ENCODE data around the gene LGR6. TPM values are rescaled to one million over a fixed set of nuclear protein-coding genes. Genes with fewer than 3 reads are reported as not detected.

LGR6 gene
- total RNA-seq, 1 donor from 2014 or later: not detected

DNA sequence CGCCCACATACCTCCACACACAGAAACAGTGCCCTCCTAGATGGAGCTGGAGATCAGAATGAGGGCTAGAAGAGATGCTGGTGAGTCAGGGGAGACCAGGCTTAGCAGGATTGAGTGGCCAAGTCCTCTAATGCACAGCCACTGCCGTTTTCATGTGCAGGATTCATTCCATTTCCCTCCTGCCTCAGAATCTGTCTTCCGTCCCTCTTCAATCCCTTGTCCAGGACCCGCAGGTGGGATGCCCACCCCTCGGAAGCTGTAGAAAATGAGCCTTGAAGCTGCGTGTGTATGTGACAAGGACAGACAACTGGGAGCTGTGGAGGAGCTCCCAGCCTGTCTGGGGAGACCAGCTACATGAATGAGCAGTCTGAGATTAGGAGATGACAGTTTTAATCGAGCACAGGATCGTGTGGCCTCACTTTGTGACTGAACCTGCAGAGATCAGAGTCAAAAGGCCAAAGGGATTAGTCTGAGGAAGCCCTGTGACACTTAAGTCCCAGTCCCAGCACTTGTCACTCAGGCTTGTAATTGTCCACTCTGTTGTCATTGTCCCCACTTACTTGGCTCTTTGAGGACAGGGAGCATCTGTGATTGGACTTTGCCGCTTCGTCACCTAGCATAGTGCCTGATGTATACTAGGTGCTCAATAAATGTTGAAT is 22.0 kb downstream of the LGR6 start:
- no peak for DNase-seq (ENCODE audit: extremely low read depth, low read depth, low spot score)

DNA sequence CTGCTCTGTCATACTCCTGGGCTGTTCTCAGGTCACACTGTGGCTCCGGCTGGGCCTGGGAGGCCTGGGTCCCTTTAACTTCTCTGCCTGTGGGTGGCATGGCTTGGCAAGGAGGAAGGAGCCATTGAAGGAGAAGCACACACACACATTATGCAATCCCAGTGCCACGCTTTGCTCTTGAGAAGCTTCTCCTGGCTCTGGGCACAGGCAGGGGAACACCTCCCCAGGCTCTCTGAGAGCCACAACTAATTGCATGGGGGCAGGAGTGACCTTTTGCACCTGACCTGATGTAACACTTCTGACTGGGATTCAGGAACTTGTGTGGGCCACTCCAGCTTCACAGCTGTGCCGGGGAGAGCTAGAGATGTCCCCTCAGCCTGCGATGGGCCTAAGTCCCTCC is 23.1 kb downstream of the LGR6 start:
- DNase-seq (ENCODE audit: extremely low read depth, low read depth, low spot score): no peak

DNA sequence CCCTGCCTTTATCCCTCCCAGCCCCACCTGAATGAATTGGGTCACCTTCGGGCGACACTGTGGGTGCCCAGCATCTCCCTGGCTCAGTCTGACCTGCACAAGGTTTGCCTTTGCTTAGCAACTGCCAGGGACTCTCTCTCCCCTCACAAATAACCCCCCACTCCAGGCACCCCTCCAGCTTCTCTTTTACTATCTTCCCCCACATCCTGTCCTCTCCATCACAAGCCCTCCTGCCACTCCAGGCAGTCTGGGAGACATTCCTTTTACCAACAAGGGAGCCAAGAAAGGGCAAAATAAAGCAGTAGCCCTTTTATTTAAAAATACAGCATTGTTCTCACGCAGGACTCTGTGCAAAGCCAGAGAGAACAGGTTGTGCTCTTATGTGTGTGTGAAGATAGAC is 23.9 kb downstream of the LGR6 start:
- DNase-seq (ENCODE audit: extremely low read depth, low read depth, low spot score): no peak

DNA sequence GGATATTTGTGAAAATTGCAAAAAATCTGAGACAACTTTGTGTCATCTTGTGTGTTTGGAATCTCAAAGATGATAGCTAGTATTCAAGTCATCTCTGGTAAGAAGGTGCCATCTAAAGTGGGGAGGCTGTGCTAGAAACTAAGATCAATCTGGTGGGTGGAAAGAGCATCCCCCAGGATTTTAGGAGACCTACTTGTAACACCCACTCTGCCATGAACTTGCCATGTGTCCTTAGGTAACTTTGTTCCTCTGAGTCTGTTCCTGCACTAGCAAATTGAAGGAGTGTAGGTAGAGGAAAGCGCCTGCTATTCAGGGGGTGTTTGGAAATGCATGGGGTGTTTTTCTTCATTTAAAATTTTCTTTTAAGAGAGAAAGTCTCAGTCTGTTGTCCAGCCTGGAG is 24.4 kb downstream of the LGR6 start:
- no peak for DNase-seq (ENCODE audit: extremely low read depth, low read depth, low spot score)

DNA sequence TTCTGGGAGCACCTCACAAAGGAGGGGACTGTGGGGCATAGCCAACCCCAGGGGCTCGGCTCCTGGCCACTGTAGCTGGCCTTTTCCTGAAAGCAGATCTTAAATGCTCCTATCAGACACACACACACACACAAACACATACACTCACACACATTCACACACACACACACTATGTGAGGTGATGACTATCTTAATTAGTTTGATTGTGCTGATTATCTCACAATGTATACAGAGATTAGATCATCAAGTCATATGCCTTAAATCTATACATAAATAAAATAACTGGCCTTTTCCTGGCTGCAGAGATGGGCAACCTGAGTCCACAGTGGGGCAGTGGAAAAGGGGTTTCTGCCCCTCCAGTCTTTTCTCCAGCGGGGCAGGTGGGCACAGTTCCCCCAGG is 27.1 kb downstream of the LGR6 start:
- no peak for DNase-seq (ENCODE audit: extremely low read depth, low read depth, low spot score)

DNA sequence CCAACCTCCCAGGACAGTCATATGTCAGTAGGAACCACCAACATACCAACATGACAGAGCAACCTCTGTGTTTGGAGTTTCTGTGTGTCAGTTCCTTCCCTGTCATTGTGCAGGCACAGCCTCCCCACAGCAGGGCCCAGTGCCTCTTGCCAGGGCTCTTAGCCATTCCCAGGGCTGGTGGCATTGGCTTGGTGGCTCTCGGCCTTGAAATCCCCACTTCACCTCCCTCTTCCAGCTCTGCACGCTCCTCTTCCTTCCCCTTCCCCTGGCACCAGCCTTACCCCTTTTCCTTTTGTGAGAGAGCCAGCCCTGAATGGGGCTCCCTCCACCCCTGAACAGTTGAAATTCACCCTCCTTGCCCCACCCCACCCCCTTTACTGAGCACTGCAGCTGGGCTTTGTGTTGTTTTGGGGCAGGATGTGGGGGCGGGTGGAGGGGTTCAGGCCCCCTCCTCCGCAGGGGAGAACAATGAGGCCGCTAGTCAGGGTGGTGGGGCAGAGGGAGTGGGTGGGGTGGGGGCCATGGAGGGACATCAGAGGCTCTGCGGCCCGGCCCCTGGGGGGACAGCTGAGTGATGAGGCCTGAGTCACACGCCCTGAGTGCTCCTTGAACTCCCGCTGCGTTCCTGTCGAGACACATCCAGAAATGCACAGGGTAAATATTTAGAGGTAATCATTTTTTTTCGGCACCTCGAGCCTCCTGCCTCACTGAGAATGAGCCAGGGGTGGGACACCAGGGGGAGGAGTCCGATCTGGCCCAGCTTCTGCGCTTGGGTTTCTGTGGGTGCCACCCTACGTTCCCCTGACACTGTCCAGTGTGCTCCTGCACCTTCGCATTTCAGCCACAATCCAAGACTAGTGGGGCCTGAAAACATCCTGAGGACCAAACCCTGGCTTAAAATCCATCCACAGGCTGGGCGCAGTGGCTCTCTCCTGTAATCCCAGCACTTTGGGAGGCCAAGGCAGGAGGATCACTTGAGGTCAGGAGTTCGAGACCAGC is 28.6 kb downstream of the LGR6 start:
- DNase-seq (ENCODE audit: extremely low read depth, low read depth, low spot score): no peak

DNA sequence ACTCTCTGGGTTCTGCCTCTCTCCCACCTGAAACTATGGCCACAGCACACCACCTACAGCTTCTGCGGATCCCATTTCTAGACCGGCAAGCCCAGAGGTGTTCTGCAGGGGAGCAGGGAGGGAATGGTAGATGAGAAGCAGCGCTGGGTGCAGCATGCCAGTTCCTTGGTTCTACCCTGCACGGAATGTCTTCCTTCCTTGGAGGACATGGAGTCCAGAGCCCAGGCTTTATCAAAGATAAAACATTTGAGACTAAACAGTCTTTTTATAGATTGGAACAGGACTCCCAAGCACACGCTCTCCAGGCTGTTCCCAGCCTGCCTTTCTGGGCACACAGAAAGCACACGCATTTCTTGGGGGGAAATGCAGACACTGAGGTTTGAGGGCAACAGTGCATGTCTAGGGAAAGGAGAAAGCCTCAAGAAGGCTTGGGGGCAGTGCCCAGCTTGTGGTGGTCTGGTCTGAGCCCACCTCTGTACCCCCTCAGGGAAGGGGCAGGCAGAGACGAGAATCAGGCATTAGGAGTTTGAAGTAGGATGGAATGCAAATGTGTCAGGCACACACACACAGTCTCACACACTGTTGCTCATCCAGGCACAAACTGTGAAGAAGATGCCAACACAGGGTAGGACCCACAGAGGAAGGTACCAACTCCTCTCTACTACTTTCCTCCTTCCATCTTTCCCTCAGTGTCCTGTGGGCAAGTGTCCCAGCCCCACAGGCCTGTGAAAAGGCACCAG is 29.7 kb downstream of the LGR6 start:
- no peak for DNase-seq (ENCODE audit: extremely low read depth, low read depth, low spot score)

DNA sequence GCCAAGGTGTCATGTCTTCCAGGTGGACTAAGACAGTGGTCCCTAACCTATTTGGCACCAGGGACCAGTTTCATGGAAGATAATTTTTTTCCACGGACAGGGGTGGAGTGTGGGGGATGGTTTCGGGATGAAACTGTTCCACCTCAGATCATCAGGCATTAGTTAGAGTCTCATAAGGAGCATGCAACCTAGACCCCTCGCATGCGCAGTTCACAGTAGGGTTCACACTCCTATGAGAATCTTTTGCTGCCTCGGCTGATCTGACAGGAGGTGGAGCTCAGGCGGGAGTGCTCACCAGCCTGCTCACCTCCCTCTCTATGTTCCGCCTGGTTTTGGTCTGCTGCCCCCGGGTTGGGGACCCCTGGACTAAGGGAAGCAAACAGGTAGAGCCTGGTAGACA is 30.9 kb downstream of the LGR6 start:
- no peak for DNase-seq (ENCODE audit: extremely low read depth, low read depth, low spot score)

DNA sequence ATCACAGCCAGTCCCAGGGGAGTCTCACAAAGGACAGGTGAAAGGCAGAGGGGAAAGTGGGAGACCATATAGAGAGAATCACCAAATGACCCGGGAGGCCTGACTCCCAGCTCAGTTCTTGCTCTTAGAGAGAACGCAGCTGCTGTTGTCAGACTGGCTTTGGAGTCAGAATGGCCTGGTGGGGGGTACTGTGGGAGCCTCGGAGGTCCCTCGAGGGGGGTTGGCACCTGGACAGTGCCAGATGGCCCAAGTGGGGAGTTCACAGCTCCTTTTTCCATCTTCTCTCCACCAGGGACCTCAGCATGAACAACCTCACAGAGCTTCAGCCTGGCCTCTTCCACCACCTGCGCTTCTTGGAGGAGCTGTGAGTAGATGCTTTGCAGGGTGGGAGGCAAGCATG is 31.5 kb downstream of the LGR6 start:
- DNase-seq (ENCODE audit: extremely low read depth, low read depth, low spot score): no peak

DNA sequence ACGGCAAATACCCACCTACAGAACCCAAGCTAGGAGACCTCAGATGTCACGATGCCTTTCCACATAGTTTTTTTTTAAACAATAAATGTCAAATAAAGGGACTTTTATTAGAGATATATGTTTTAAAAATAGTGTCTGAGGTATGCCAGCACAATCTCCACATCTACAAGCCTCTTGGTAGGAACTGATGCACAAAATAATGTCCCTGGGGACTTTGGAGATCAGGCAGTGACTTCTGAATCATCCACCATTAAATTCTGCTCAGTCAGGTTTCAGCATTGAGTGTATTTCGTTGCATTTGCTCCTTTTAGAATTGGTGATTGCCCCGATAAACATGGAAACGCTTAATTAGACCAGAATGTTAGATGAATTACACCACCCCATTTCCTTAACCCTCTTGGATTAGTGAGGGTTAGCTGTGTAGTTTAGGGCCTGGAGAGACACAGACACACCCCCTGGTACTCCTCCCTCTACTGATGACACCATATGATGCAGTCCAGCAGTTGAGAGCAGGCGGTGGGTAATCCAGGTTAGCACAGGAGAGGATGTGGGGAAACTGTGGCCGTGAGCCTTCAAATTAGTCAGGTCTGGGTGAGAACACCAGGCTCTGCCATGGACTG is 33.6 kb downstream of the LGR6 start:
- no peak for DNase-seq (ENCODE audit: extremely low read depth, low read depth, low spot score)

DNA sequence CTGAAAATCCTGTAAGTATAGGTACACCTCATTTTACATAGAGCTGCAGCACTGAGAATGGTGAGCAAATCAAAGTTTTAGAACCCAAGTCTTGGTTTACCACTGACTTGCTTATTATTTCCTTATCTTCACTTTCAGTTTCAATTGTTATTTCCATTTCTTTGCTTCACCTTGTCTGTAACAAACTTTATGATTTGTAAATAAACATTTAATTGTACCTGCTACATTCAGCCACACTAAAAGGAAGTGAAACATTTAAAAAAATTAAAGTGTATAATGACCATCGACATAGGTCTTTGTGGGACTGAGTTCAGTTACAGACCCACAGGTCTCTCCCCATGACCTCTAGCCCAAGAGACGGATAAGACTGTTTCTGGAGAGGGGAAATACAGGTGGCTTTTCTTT is 34.4 kb downstream of the LGR6 start:
- no peak for DNase-seq (ENCODE audit: extremely low read depth, low read depth, low spot score)

DNA sequence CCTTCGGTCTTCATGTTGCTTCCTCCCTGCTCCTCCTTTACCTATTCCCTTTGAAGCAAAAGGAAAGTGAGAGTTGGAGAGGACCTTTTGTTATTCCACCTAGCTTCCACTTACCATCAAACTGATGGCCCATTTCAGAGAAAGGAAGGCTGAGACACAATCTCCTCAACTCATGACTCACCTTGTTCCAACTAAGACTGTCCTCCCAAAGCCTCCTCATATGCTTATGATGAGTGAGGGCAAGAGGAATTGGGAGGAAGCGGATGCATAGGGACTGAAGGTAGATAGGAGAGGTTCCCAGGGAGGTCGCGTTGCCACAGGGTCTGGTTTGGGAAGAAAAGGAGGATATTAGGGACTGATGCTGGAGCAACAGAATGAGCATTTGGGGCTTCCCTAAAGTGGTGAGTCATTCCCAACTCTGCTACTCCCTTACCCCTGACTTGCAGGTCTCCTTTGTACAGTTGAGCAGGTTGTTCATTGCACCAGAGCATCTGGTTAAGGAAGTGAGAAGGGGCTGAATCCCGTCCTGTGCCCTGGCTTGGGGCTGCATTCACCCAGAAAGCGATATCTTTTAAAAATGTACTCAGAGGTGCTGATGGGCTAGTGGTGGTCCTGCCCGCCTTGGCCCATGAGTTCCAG is 35.0 kb downstream of the LGR6 start:
- DNase-seq (ENCODE audit: extremely low read depth, low read depth, low spot score): no peak

DNA sequence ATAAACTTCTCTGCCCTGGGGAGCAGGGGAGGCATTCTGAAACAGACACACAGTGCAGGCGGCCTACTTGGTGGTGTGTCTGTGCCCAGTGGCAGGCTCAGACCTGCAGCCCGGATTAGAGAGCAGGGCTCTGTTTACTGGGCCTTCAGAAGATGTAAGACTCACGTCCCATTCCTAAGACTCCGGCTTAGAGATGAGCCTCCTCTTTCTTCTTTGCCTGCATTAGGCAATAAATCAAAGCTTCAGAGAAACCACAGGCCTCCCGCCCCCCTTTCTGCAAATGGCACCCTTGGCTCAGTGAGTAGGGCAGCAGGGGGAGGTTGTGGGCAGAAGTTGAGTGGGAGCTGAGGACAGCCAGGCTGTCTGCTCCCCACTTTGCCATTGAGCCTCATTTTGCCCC is 35.8 kb downstream of the LGR6 start:
- no peak for DNase-seq (ENCODE audit: extremely low read depth, low read depth, low spot score)

DNA sequence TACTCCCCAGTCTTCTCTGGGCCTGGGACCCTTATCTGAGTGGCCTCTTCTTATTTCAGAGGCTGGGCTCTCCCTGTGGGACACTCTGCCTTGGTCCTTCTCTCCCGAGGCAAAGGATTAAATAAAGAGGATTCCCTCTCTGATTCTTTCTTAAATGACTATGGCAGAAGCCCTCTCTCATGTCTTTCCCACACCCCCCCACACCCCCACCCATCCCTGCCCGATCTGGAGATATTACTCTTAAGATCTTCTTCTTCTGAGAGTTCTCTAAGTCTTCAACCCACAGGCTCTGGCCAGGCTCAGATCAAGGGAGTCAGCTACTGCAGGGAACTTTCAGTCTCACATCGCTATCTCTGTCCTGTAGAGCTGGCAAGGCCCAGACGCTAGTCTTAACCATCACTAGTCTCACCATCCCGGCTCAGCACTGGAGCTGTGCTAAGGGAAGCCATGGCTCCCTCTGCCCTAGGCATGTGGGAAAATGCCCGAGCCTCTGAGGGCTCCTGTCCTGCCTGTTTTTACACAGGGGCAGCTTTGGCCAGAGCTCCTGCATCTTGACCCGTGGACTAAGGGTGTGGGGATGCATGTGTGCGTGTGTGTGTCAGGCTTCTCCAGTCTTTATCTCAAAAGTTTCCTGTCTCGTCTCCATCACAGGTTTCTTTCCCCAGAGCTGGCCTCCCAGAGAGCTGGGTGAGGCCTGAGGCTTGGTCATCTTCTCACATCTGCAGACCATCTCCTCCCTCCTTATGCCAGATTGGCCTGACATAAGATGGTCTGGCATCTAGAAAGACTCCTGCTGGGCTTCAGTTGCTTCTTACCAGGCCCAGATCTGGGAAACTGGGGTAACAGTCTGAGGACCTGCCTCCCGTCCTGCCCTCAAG is 36.7 kb downstream of the LGR6 start:
- no peak for DNase-seq (ENCODE audit: extremely low read depth, low read depth, low spot score)

DNA sequence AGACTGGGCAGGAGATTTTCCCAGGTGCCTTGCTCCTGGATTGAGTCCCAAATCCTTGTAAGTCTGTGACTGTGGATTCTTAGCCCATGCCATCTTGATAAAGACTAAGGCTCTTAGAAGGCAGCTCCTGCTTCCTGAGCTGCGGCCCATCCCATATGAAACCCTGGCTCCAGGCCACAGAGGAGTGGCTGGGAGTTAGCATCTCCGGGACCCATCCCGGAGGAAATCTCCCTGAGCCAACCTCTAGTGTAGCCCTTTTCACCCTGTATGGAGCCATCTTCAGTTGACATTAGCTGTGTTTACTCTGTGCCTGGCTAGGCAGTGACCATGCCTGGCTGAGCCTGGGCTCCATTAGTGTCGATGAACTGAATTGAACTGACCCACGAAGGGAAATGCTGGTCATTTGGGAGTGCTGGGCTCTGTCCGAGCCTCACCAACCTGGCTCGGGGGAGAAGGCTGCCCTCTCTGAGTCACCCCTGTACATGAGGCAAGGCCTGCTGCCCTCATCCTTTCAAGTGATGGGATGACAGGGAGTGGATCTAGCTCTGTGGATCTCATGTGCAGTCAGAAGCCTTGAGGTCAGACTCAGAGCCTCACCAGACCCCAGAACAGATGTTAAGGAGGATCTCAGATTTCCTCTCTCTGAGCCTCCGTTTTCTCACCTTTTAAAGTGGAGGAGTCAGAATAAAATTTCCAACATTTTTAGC is 37.5 kb downstream of the LGR6 start:
- no peak for DNase-seq (ENCODE audit: extremely low read depth, low read depth, low spot score)

DNA sequence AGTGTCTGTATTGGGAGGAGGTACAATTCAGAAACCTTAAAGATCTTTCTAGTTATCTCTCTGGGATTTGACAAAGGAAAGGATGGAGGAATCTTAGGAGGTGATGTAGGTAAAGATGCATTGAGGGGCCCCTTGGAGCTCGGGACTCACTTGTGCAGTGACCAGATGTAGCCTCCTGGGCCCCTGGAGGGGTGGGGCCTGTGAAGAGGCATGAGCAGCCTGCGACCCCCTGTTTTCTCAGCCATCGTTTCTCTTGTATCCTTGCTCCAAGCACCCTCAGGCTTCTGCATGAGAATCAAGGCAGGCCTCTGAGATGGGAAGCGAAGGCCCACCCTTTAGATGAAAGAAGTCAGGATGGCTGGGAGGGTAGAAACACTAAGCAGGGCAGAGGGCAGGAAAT is 39.6 kb downstream of the LGR6 start:
- no peak for DNase-seq (ENCODE audit: extremely low read depth, low read depth, low spot score)

DNA sequence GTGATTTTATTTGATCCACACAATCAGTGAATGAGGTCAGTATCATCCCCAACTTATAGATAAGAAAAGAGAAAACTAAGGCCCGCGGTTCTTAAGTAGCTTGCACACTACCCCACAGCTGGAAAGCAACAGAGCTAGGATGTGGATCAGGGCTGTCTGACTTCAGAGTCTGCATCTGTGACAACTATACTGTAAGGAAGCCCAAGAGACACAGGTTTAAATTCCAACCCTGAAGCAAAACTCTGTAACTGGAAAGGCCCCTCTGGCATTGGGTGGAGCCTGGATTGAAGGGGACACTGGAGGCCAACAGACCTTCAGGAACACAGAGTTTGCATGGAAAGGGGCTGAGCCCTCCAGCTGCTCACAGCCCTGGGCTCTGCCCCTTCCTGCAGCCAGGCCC is 40.2 kb downstream of the LGR6 start:
- DNase-seq (ENCODE audit: extremely low read depth, low read depth, low spot score): no peak

DNA sequence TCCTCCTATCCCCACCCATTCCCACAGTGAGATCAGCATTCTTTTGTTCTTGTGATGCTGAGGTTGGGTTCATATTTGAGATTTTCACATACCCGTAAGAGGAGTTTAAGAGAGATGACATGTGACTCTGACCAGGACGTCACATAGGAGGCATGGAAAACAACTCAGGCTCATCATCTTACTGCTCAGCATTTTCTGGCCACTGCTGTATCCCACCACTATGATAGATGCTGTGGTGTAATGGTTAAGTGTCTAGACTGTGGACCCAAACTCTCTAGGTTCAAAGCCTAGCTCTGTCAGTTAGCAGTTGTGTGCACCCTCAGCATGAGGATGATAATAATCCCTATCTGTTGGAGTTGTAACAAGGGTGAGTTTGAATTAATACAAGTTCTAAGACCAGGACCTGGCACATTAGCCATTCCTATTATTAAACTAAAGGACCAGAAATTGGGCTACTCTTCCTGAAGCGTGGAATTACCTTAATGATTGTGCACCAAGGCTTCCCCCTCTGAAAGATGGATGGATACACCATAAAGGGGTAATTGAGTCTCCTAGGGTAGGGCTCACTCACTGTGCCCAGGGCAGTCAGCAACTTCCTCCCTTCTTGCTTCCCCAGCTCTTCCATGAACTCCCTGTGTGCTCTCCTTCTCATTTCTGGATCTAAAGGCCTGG is 40.9 kb downstream of the LGR6 start:
- no peak for DNase-seq (ENCODE audit: extremely low read depth, low read depth, low spot score)

Data from glomerular endothelial cell (primary cell).